ENCODE measurements around the gene TRIM66.
A peak's percentile ranks its signal among the peaks of the same experiment; 100 is the strongest.

Gene TRIM66, protein sequence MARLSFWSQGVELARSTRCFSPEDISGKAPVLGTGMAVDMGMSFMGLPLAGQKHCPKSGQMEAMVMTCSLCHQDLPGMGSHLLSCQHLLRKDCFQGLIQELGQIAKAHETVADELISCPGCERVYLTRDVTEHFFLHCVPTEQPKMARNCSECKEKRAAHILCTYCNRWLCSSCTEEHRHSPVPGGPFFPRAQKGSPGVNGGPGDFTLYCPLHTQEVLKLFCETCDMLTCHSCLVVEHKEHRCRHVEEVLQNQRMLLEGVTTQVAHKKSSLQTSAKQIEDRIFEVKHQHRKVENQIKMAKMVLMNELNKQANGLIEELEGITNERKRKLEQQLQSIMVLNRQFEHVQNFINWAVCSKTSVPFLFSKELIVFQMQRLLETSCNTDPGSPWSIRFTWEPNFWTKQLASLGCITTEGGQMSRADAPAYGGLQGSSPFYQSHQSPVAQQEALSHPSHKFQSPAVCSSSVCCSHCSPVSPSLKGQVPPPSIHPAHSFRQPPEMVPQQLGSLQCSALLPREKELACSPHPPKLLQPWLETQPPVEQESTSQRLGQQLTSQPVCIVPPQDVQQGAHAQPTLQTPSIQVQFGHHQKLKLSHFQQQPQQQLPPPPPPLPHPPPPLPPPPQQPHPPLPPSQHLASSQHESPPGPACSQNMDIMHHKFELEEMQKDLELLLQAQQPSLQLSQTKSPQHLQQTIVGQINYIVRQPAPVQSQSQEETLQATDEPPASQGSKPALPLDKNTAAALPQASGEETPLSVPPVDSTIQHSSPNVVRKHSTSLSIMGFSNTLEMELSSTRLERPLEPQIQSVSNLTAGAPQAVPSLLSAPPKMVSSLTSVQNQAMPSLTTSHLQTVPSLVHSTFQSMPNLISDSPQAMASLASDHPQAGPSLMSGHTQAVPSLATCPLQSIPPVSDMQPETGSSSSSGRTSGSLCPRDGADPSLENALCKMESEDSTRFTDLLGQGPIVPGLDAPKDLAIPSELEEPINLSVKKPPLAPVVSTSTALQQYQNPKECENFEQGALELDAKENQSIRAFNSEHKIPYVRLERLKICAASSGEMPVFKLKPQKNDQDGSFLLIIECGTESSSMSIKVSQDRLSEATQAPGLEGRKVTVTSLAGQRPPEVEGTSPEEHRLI (N-terminal part only)

GRCh38 chr11:8682303-8683114, at the start of gene TRIM66, which contains the start of gene RPL27A:
Gene TRIM66 (minus strand): TSS chr11:8682665. CDS start chr11:8672274, 10,391 bp downstream.
Gene RPL27A (plus strand): TSS chr11:8682792. CDS start chr11:8682814, 22 bp downstream.
- DNase-seq, result peak; percentile 98

DNA sequence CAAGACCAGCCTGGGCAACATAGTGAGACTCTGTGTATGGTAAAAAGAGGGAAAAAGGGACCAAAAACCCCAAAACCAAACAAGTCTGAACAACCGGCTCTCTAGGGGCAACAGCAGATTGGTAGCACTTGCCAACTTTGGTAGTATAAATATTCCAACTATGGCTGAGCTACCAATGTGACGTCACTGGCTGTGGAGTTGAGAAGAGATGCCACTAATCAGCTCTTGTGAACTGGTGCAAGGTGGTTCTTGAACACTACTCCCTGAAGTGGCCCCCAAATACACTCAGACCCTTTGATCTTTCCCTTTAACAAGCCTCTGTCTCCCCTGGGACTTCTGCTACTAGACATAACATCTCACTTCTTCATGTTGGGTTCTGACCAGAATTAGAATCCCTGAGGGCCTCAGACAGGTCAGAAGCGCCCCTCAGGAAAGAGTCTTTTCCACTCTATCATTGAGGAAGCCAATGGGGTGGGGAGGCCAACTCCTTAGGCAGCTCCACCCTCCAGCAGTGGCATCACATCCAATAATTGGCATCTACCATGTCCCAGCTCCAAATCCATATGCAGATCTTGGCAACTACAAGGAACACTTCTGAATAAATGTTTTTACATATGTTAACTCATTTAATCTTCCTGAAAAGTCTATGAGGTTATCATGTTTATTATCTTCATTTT, 49.3 kb upstream of the TRIM66 start:
- DNase-seq, result no peak

DNA sequence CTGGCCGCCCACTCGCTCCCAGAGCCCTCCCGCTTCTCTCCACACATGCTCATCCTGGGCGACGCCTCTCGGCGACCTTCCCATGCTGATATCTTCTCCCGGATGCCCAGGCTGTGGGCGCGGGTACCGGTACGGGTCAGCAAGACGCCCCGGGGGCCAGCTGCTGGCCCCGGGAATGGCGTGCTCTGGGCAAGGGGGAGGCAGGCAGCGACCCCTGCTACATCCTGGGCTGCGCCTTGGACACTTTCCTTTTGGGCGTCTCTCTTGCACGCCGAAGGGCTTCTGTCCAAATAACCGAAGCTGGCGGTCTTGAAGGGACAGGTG, 48.2 kb upstream of the TRIM66 start:
- DNase-seq, result no peak

DNA sequence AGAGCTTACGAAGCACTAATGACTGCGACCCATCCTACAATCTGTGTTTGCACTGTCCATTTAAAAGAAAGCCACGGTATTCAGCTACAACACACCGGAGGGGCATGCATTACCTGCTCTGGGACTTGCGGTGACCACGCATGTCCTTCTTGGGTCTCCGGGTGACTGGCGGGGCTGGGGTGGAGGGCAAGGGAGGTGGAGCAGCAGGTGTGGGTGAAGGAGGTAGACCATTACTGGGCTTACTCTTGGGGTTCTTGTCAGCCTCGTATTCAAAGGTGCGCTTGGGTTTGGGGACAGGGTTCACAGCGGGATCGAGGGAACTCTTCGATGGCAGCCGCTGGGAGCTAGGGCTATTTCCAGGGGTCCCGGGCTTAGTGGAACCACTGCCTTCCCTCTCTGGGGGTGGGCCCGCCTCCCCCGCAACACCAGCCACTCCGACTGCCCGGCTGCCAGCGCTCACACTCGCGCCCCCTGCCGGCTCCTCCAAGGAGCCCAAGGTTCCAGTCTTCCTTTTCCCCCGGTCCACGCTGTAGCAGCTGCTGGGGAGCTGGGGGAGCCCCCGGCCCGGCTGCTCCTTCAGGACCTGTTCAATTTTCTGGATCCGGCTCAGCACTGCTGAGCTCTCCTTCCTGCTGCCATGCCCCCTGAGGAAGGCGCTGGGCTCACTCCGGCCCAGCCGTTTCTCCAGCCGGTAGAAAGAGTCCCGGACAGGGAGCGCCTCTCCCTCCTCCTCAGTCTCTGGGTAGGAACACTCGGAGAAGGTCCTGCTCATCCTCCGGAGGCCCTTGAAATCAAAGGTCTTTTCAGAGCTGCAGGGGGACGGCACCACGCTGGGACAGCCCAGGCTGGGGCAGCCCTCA, 47.6 kb upstream of the TRIM66 start:
- DNase-seq, result no peak

GRCh38 chr11:8729067-8729466, 46.6 kb upstream of the TRIM66 start:
- no peak for DNase-seq

- no peak for DNase-seq
Measured at GRCh38 chr11:8728563-8728962, 46.1 kb upstream of the TRIM66 start.

DNA sequence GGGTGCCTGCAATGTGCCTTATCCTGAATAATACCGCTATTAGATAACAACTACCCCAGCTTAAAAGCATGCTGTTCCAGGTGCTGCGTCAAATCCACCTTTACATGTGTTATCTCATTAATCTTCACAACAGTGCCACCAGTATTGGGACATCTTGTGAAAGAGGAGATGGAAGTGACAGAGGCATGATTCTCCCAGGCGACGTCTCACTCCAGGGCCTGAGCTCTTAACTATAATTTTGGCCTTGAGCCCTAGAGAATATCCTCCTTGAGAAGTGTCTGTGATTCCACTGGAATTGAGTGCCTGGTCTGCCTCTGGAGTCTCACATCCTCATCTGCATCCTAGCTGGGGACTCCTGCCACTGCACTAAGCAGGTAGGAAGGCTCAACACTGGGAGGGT, 43.9 kb upstream of the TRIM66 start:
- DNase-seq, result no peak

DNA sequence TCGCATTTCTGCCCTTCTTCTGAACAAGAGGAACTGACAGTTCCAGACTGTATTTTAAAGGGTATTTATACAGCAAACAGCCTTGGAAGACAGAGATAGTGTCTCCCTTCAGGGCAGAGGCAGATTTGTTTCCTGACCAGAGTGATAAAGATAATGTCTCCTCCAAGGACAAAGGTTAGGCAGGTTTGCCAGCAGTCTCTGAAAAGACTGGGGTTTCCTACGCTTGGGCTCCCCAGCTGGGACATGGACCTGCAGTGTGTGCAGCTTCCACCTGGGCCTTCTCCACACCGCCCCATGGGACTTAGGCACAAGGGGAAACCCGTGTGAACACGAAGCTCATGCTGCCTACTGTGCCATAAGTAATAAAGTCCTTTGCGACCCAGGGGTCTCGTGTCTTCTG, 42.2 kb upstream of the TRIM66 start:
- no peak for DNase-seq

- no peak for DNase-seq
Measured at GRCh38 chr11:8723711-8724110, 41.2 kb upstream of the TRIM66 start.

DNA sequence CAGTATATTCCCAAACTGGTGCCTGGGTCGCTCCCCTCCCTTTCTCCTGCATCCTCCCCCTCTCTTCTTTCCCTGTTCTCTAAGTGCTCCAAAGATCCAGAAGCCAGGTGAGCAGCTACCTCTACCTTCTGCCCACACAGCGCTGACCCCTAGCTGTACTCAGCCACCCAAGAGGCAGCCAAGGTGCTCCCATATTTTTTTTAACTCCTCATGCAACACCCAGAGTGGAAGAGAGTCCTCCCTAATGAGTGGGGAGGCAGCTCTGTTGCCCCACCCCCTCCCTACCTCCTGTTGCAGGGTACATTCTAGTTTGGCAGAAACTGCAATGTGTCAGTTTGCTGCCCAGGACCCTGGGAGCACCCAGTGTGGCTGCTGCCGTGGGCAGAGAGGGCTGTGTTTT, 40.3 kb upstream of the TRIM66 start:
- no peak for DNase-seq

- DNase-seq, result no peak
Measured at GRCh38 chr11:8721609-8722500, 39.4 kb upstream of the TRIM66 start.

DNA sequence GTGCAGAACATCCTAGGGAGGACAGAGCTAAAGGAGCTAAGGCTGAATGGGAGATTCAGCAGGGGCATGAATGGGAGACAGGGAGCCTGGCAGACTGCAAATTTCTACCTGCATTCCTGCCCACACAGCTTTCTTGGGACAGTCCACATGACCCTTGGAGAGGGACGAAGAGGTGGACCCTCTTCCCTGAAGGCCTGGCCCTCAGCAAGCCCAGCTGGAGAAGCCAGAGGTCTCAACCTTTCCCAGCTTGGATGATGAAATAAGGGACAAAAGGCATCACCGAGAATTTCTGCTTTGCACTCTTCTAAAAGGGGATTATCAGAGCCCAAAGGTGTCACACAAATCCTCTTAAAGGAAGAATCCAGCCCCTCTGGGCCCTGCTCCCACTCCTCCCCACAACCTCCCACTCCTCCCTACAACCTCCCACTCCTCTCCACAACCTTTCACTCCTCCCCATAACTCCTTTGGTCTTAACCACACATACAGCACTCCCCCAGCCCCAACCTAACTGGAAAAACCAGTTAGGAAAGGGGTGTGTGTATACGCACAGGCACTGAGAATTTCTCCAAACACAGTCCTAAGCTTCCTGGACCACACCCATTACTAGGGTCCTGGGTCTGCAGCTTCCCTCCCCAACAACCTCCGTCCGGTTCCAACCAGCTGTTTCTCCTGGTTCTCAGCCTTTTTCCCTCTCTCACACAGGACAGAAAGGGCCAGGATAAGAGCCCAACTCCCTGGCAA, 38.6 kb upstream of the TRIM66 start:
- DNase-seq, result no peak

- no peak for DNase-seq
Measured at GRCh38 chr11:8720352-8720751, 37.9 kb upstream of the TRIM66 start.

DNA sequence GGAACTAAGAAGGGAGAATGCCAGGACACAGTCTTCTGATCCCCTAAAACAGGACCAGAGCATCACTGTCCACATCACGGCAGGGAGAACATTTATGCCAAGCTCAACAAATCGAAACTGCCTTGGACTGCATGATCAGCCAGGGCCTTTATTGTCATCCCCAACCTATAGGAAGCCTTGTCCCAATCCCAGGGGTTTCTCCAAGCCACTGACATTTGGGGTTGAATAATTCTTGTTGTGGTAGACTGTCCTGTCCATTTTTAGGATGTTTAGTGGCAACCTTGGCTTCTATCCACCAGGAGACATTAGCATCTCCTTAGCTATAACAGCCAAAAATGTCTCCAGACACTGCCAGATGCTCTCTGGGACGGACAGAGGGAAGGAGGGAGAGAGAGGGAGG, 37.3 kb upstream of the TRIM66 start:
- no peak for DNase-seq

DNA sequence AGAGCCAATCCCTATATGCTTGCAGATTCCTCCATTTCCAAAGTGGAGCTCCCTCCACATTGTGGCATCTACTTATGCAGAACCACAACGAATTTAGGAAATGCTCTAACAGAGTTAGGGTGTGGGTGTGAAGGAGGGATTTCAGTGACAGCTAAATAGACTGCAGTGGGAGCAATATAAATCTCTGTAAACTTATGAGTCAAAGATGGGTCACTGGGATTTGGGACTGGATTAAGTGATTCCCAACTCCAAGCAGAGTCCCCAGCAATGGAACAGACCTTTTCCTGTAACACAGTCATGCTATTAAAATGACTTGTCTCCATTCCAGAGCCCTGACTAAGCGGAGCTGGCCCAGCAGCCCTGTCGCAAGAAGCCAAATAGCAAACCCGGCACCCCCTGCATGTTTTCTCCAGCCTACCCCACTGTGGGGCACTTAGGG, 36.8 kb upstream of the TRIM66 start:
- DNase-seq, result no peak

DNA sequence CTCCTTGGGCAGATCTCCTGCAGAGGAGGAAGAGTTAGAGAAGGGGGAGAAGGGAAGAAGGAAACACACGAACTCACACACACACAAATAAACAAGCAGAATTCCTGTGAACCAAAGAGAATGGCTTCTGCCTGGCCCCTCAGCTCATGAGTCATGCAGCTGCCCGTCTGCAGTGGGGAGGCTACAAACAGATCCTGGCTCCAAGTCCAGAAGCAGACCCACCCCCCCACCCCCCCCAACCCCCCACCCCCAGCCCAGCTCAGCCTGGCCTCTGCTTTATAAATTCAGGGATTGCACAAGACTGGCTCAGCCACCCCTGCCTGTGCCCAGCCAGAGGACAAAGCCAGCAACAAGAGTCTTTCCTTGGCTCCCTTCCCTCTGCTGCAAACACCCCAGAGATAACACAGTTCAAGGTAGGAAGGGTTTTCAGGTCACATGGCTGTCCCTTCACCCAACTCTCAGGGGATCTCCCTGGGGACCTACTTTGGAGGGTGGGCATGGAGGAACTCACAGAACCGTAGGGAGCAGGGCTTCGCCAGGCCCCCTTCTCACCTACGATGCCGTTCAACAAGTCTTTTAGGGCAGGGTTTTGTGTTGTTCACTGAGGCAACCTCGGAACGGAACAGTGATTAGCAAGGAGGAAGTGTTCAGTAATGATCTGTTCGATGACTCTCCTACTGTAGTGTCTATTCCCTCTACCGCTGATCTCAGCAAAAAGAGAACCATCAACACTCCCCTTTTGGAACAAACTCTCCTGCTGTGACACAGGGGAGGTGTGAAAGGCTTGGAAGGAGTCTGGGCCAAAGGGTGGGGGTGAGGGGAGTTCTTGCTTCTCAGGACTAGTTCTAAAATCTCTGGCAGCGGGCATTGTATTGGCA, 35.6 kb upstream of the TRIM66 start:
- DNase-seq, result no peak

DNA sequence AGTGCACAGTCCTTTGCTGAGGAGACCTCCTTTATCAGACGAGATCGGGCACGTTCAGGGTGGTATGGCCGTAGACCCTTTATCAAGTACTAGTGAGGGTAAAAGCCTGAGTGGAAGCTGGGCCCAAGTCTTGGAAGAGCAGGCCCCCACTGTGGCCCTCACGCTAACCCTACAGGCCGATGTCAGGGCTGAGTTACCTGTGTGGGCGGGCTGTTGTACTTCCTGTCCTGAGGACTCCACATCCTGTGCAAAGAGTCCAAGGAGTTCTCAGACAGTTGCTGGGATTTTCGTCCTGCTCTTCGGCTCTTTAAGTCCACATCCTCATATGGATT, 35.0 kb upstream of the TRIM66 start:
- no peak for DNase-seq

GRCh38 chr11:8715501-8715900, 33.0 kb upstream of the TRIM66 start:
- DNase-seq, result no peak

Data from activated effector memory CD4-positive, alpha-beta T cell treated with Interleukin-2 at 50 U/mL for 16 hours (primary cell).